GM12873 (cell line): Measurements from ENCODE around the gene PRDM15.

Source experiments
- TF ChIP-seq, protein P1 (sequence below): IDR thresholded peaks from 2 replicates; pipeline ENCODE4 v1.5.1; 2012; ENCODE audit warnings: low read depth, mild to moderate bottlenecking, moderate library complexity, low read length, control low read depth; ENCODE audit not compliant: insufficient read depth; ENCODE audit errors: missing control alignments

PRDM15 gene

DNA sequence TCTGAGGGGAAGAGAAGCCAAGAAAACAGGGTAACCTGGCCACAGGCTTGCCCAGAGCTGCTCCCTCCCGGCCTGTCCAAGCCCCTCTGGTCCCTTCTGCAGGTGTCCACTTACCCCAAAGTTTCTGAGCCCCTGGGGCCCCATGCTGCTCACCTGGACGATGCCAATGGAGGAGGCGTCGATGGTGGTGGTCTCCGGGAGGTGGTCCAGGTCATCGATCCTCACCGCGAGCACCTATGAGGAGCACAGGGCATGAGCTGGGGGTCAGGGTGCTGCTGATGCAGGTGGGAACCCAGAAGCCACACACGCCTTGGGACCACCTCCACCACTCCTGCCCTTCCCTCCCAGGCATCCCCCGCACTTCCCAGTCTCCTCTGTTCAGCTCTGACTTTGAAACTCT lies 74.8 kb downstream of the PRDM15 start:
- TF ChIP-seq, protein P1, sequence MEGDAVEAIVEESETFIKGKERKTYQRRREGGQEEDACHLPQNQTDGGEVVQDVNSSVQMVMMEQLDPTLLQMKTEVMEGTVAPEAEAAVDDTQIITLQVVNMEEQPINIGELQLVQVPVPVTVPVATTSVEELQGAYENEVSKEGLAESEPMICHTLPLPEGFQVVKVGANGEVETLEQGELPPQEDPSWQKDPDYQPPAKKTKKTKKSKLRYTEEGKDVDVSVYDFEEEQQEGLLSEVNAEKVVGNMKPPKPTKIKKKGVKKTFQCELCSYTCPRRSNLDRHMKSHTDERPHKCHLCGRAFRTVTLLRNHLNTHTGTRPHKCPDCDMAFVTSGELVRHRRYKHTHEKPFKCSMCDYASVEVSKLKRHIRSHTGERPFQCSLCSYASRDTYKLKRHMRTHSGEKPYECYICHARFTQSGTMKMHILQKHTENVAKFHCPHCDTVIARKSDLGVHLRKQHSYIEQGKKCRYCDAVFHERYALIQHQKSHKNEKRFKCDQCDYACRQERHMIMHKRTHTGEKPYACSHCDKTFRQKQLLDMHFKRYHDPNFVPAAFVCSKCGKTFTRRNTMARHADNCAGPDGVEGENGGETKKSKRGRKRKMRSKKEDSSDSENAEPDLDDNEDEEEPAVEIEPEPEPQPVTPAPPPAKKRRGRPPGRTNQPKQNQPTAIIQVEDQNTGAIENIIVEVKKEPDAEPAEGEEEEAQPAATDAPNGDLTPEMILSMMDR: no peak

DNA sequence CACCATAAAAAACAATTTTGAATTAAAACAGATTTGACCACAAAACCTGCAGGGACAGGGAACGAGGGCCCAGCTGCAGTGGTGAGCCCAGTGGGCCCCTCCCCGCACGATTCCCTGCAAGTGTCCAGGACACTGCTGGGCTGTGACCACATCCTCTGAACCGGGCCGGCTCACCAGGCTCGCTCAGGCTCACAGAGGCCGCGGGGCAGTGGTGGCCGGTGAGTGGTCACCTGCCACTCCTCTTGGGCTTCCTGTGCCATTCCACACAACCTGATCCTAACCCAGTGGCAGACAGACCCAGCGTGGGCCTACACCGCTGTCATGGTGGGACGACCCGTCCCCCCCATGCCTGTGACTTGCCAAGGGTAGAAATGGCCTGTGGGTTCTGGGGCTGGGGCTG lies 75.8 kb downstream of the PRDM15 start:
- TF ChIP-seq, protein P1: no peak

DNA sequence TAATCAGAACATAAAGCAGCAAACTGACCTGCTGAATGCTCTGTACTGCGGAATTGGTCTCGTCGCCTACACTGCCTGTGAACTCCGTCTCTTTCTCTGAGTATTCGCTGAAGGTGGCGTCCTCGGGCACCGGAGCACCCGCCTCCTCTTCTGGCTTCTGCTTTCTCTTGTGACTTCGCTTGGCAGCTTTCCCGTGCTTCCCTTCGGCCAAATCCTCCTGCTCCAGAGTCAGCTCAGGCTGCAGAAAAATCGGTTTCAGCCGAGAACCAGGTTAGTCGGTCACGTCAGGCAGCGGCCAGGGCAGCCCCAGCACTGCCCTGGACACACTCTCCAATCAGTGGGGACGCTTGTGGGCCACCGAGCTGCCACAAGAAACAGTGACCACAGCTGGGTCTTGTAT lies 76.5 kb downstream of the PRDM15 start:
- TF ChIP-seq, protein P1: no peak

DNA sequence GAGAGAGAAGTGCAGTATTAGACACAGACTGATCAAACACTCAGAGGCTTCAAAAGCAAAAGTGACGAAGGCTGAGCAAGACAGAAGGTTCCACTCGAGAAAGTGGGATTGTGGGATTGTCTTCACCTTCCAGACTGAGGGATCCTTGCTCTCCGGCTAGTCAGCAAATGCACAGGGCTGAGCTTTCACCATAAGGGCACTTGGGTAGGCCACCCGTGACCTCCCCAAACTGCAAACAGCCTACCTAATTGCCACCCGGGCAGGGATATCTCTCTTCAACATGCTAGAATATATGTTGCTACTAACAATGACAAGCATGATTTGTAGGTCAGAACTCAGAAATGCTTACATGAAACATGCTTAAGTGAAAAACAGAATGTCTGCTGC lies 77.0 kb downstream of the PRDM15 start:
- TF ChIP-seq, protein P1: no peak

DNA sequence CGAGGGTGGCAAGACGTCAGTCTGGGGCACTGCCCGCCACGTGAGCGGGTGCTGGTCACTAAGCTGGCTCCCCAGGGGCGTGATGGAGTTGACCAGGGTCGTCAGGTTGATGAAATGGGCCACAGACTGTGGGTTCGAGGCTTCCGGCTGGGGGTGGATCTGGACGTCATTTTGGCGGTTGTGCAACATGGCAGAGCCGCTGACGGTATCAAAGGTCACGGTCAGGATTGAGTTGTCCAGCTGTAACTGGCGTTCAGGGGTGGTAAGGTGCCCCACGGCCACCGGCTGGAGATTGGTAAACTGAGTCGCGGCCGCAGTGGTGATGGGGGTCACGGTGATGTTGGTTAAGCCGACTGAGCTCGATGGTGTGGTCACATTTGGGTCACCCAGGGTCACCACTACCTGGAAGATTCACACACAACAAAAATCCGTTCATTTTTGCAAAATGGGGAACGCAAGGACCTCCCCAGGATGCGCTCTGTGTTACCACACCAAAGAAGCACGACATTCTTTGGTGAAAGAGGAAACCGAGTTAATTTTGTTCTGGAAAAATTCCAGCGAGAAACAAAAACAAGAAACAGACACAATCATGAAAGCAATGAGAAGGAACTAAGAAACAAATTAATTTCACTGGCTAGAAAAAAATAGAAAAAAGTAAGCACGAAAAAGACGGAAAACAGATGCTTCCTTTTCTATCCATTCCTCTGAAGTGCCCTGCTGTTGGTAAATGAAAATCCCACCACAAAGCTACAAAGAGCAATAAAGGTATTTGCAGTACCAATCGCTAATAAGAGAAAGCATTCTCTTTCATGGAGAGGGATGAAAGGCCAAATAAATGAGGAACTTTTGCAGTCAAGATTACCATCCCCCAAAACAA lies 77.6 kb downstream of the PRDM15 start:
- TF ChIP-seq, protein P1: no peak

DNA sequence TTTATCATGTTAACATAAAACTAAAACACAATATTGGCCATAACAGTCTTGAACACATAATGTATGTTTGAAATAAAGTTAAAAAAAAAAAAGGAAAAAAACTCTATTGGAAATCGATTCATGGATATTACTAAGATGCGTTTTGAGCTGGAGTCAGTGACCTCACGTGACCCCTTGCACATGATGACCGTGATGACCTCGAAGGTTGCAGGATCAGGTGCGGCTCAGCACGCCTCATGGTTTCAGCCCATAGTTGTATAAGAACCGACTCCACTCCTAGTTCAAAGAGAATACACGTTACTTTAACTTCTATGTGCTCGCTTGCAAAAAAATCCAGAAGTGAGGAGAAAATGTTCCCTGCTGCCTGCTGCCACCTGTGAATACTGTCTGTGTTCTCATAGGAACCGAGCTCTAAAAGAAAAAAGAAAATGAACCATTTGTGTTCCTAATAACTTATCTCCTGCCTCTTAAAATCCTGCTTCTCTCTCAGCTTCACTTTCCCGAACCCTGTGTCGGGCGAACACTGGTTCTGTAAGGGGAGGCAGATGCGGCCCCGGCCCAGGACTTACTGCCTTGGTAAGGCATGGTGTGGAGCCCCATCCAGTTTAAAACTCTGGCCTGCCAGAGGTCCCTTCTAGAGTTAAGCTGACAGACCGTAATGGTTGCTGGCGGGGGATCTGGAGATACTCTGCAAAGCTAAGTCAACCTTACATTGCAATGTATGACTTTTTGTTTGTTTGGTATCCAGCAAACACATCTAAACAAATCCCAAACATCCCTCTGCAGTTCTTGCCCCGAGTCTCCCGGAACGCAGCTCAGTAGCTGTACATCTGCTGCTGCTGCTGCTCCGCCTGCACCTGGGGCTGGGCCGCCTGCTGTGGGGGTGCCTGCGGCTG lies 78.5 kb downstream of the PRDM15 start:
- TF ChIP-seq, protein P1: no peak

DNA sequence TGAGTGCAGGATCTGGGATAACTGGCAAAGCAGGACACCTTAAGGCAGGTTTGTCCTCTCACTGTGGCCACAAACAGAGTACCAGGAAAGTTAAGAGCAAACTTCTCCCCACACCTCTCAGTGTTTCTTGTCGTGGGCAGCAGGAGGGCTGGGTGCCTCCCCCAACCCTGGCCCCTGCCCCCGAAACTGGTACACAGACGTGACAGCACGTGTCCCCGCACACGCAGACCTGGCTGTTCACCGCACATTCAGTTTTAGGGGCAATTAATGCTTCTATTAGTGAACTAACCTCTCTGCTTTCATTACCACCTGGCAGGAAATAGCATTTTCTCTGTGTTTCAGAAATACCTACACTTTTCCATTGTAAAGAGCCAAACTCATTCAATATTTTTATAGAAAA lies 79.4 kb downstream of the PRDM15 start:
- TF ChIP-seq, protein P1: no peak
